ENCODE results near the gene TRPM5.

The TRPM5 gene

DNA sequence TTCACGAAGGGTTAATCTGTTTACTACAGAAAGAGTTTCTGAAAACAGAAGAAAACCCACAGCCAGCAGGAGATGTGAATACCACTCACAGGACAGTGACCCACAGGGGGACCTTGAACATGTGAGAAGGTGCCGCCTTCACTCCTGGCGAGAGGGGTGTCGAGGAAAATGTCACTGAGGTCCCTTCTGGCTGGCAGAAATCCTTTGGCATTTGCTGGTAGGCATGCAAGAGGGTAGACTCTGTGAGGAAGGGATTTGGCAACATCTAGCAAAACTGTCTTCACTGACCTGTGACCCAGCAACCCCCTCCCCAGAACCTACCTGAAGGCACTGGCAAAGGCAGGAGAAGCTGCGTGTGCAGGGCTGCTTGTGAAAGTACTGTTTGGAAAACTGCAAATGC, 9.1 kb upstream of the TRPM5 start:
- H3K9me3 ChIP-seq (ENCODE audit: control insufficient read depth in 5 of 5, low read length in 5 of 5): peaks cover 0 to 3% (median 0%) of the 10 kb centered on the region in 5 donors
- H3K4me1 ChIP-seq (ENCODE audit: control insufficient read depth in 5 of 5, insufficient read depth in 5 of 5, low read length in 5 of 5): no peaks in the 10 kb centered on the region
- no peak overlapping the region for H3K4me3 ChIP-seq (ENCODE audit: low read depth in 1 of 5, low read length in 5 of 5)
- no peaks in the 10 kb centered on the region for H3K36me3 ChIP-seq (ENCODE audit: control insufficient read depth in 5 of 5, insufficient read depth in 5 of 5, low read length in 5 of 5)
- no peak overlapping the region for H3K9ac ChIP-seq (ENCODE audit: low read length in 5 of 5)
- H3K27me3 ChIP-seq (ENCODE audit: control insufficient read depth in 5 of 5, insufficient read depth in 4 of 5, low read length in 5 of 5): peaks cover 8 to 16% (median 14%) of the 10 kb centered on the region in 5 donors
- no peak overlapping the region for H3K27ac ChIP-seq (ENCODE audit: low read depth, low read length)

- Histone ChIP-seq H3K9me3 (ENCODE audit: control insufficient read depth in 5 of 5, low read length in 5 of 5) (peaks cover 0 to 3% (median 0%) of the 10 kb centered on the region in 5 donors), H3K4me3 (ENCODE audit: low read depth in 1 of 5, low read length in 5 of 5) (no peak overlapping the region), H3K4me1 (ENCODE audit: control insufficient read depth in 5 of 5, insufficient read depth in 5 of 5, low read length in 5 of 5) (peaks cover 0 to 9% (median 6%) of the 10 kb centered on the region in 5 donors), H3K9ac (ENCODE audit: low read length in 5 of 5) (no peak overlapping the region), H3K36me3 (ENCODE audit: control insufficient read depth in 5 of 5, insufficient read depth in 5 of 5, low read length in 5 of 5) (no peaks in the 10 kb centered on the region), H3K27me3 (ENCODE audit: control insufficient read depth in 5 of 5, insufficient read depth in 4 of 5, low read length in 5 of 5) (peaks cover 8 to 20% (median 14%) of the 10 kb centered on the region in 5 donors), H3K27ac (ENCODE audit: low read depth, low read length) (no peak overlapping the region)
Observed at GRCh38 chr11:2452321-2453012, 8.2 kb upstream of the TRPM5 start.

DNA sequence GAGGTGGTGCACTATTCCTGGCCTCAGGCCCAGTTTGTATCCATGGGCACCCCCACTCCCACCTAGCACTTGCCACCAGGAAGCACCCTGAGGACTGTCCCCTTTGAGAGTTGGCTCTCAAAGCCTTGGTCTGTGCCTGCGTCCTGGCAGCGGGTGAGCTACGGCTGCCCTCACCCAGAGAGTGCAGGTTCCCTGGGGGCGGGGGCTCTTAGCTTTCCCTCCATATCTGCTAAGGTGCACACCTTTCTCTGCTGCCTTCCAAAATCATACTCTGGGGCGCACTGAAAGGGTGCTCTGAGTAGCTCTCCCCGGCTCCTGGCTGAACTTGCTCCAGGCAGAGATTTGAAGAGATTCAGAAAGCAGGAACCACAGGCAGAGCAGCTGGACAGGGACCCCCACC, 7.6 kb upstream of the TRPM5 start:
- Histone ChIP-seq H3K27me3 (ENCODE audit: control insufficient read depth in 5 of 5, insufficient read depth in 4 of 5, low read length in 5 of 5) (peaks cover 13 to 21% (median 15%) of the 10 kb centered on the region in 5 donors), H3K4me3 (ENCODE audit: low read depth in 1 of 5, low read length in 5 of 5) (no peak overlapping the region), H3K9me3 (ENCODE audit: control insufficient read depth in 5 of 5, low read length in 5 of 5) (peaks cover 0 to 3% (median 0%) of the 10 kb centered on the region in 5 donors), H3K4me1 (ENCODE audit: control insufficient read depth in 5 of 5, insufficient read depth in 5 of 5, low read length in 5 of 5) (peaks cover 0 to 15% (median 12%) of the 10 kb centered on the region in 5 donors), H3K36me3 (ENCODE audit: control insufficient read depth in 5 of 5, insufficient read depth in 5 of 5, low read length in 5 of 5) (no peaks in the 10 kb centered on the region), H3K9ac (ENCODE audit: low read length in 5 of 5) (no peak overlapping the region), H3K27ac (ENCODE audit: low read depth, low read length) (no peak overlapping the region)

- Histone ChIP-seq H3K9me3 (ENCODE audit: control insufficient read depth in 5 of 5, low read length in 5 of 5) (peaks cover 0 to 3% (median 0%) of the 10 kb centered on the region in 5 donors), H3K27me3 (ENCODE audit: control insufficient read depth in 5 of 5, insufficient read depth in 4 of 5, low read length in 5 of 5) (peaks cover 14 to 27% (median 17%) of the 10 kb centered on the region in 5 donors), H3K9ac (ENCODE audit: low read length in 5 of 5) (no peak overlapping the region), H3K27ac (ENCODE audit: low read depth, low read length) (no peak overlapping the region), H3K36me3 (ENCODE audit: control insufficient read depth in 5 of 5, insufficient read depth in 5 of 5, low read length in 5 of 5) (no peaks in the 10 kb centered on the region), H3K4me3 (ENCODE audit: low read depth in 1 of 5, low read length in 5 of 5) (no peak overlapping the region), H3K4me1 (ENCODE audit: control insufficient read depth in 5 of 5, insufficient read depth in 5 of 5, low read length in 5 of 5) (peaks cover 0 to 21% (median 18%) of the 10 kb centered on the region in 5 donors)
Observed at GRCh38 chr11:2451336-2451735, 7.0 kb upstream of the TRPM5 start.

GRCh38 chr11:2450321-2451041, 6.2 kb upstream of the TRPM5 start:
- H3K27me3 ChIP-seq (ENCODE audit: control insufficient read depth in 5 of 5, insufficient read depth in 4 of 5, low read length in 5 of 5): peaks cover 14 to 35% (median 24%) of the 10 kb centered on the region in 5 donors

GRCh38 chr11:2449548-2450320, 5.4 kb upstream of the TRPM5 start:
- no peak overlapping the region for H3K27ac ChIP-seq (ENCODE audit: low read depth, low read length)
- H3K27me3 ChIP-seq (ENCODE audit: control insufficient read depth in 5 of 5, insufficient read depth in 4 of 5, low read length in 5 of 5): peaks cover 14 to 38% (median 24%) of the 10 kb centered on the region in 5 donors
- no peak overlapping the region for H3K4me3 ChIP-seq (ENCODE audit: low read depth in 1 of 5, low read length in 5 of 5)
- H3K4me1 ChIP-seq (ENCODE audit: control insufficient read depth in 5 of 5, insufficient read depth in 5 of 5, low read length in 5 of 5): peaks cover 0 to 33% (median 24%) of the 10 kb centered on the region in 5 donors
- H3K9me3 ChIP-seq (ENCODE audit: control insufficient read depth in 5 of 5, low read length in 5 of 5): peaks cover 0 to 3% (median 0%) of the 10 kb centered on the region in 5 donors
- H3K9ac ChIP-seq (ENCODE audit: low read length in 5 of 5): no peak overlapping the region
- no peaks in the 10 kb centered on the region for H3K36me3 ChIP-seq (ENCODE audit: control insufficient read depth in 5 of 5, insufficient read depth in 5 of 5, low read length in 5 of 5)

More at GRCh38 chr11:2450321-2451041, 6.2 kb upstream of the TRPM5 start:
- H3K4me1 ChIP-seq (ENCODE audit: control insufficient read depth in 5 of 5, insufficient read depth in 5 of 5, low read length in 5 of 5): peaks cover 0 to 29% (median 24%) of the 10 kb centered on the region in 5 donors
- H3K36me3 ChIP-seq (ENCODE audit: control insufficient read depth in 5 of 5, insufficient read depth in 5 of 5, low read length in 5 of 5): no peaks in the 10 kb centered on the region
- H3K9me3 ChIP-seq (ENCODE audit: control insufficient read depth in 5 of 5, low read length in 5 of 5): peaks cover 0 to 3% (median 0%) of the 10 kb centered on the region in 5 donors
- no peak overlapping the region for H3K4me3 ChIP-seq (ENCODE audit: low read depth in 1 of 5, low read length in 5 of 5)
- H3K9ac ChIP-seq (ENCODE audit: low read length in 5 of 5): no peak overlapping the region
- no peak overlapping the region for H3K27ac ChIP-seq (ENCODE audit: low read depth, low read length)

DNA sequence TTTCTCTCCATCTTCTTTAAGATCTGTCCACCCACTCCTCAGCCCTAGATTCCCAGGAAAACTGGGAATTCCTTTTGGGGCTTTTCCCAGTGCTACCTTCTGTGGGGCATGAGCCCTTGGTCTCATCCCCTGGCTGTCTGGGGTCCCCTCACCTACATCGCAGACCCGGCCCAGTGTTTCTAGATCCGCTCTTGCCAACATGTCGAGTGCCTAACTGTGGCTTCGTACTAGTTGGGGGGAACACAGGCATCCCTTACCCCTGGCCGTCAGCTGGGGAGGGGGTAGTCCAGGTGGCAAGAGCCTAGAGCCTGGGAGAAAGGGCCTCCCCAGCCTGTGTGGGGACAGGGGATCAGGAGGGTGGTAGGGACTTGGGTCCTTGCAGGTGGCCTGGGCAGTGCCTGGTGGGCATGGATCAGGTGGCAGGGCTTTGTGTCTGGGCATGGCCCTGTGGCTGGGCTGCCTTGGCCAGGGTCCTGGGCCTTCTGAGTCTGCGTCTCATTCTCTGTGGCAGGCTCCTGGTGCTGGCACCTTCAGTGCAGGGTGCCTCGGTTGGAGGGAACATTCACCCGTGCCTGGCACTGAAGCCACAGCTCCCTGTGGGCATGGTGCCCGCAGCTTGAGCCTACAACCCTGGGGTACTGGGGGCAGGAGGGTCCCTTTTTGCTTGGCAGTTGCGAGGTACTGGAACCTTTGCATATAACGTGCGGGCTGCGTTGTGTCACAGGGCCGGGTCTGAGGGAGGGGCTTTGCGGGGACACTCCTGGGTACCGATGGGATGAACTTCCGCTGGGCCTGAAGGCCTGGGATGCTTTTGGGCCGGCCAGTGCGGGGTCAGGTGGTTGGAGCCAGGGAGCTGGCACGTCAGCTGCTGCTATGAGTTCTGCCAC, 4.6 kb upstream of the TRPM5 start:
- Histone ChIP-seq H3K9ac (ENCODE audit: low read length in 5 of 5) (no peak overlapping the region), H3K4me1 (ENCODE audit: control insufficient read depth in 5 of 5, insufficient read depth in 5 of 5, low read length in 5 of 5) (peaks cover 0 to 36% (median 24%) of the 10 kb centered on the region in 5 donors), H3K27ac (ENCODE audit: low read depth, low read length) (no peak overlapping the region), H3K36me3 (ENCODE audit: control insufficient read depth in 5 of 5, insufficient read depth in 5 of 5, low read length in 5 of 5) (no peaks in the 10 kb centered on the region), H3K4me3 (ENCODE audit: low read depth in 1 of 5, low read length in 5 of 5) (no peak overlapping the region), H3K27me3 (ENCODE audit: control insufficient read depth in 5 of 5, insufficient read depth in 4 of 5, low read length in 5 of 5) (peaks cover 14 to 38% (median 25%) of the 10 kb centered on the region in 5 donors), H3K9me3 (ENCODE audit: control insufficient read depth in 5 of 5, low read length in 5 of 5) (peaks cover 0 to 3% (median 0%) of the 10 kb centered on the region in 5 donors)

GRCh38 chr11:2447951-2448650, 3.8 kb upstream of the TRPM5 start:
- Histone ChIP-seq H3K4me3 (ENCODE audit: low read depth in 1 of 5, low read length in 5 of 5) (no peak overlapping the region), H3K27me3 (ENCODE audit: control insufficient read depth in 5 of 5, insufficient read depth in 4 of 5, low read length in 5 of 5) (peaks cover 13 to 42% (median 33%) of the 10 kb centered on the region in 5 donors), H3K27ac (ENCODE audit: low read depth, low read length) (no peak overlapping the region), H3K36me3 (ENCODE audit: control insufficient read depth in 5 of 5, insufficient read depth in 5 of 5, low read length in 5 of 5) (no peaks in the 10 kb centered on the region), H3K9ac (ENCODE audit: low read length in 5 of 5) (no peak overlapping the region), H3K4me1 (ENCODE audit: control insufficient read depth in 5 of 5, insufficient read depth in 5 of 5, low read length in 5 of 5) (peaks cover 0 to 36% (median 24%) of the 10 kb centered on the region in 5 donors), H3K9me3 (ENCODE audit: control insufficient read depth in 5 of 5, low read length in 5 of 5) (peaks cover 0 to 4% (median 0%) of the 10 kb centered on the region in 5 donors)

Data from subcutaneous abdominal adipose tissue (tissue), 5 donors.